Nephron progenitor cell (in vitro differentiated cells): Measurements from ENCODE around the gene IRS2.

Experiments used
- DNase-seq: peaks from one replicate; pipeline ENCODE4 v3.0.0; 2021
- H3K27ac Mint-ChIP-seq: 2 replicates; pipeline ENCODE4 v1.8.0; 2021; ENCODE audit warnings: mild to moderate bottlenecking, moderate library complexity, mixed read lengths
- H3K27me3 Mint-ChIP-seq: 2 replicates; pipeline ENCODE4 v1.8.0; 2021; ENCODE audit warnings: mild to moderate bottlenecking, low read depth, mixed read lengths; ENCODE audit not compliant: poor library complexity
- H3K36me3 Mint-ChIP-seq: 2 replicates; pipeline ENCODE4 v1.8.0; 2021; ENCODE audit warnings: low read depth, mixed read lengths
- H3K4me1 Mint-ChIP-seq: 2 replicates; pipeline ENCODE4 v1.8.0; 2021; ENCODE audit warnings: mixed read lengths
- H3K4me3 Mint-ChIP-seq: 2 replicates; pipeline ENCODE4 v1.8.0; 2021; ENCODE audit warnings: mild to moderate bottlenecking, moderate library complexity, mixed read lengths
- H3K9me3 Mint-ChIP-seq: 2 replicates; pipeline ENCODE4 v1.8.0; 2021; ENCODE audit warnings: mild to moderate bottlenecking, moderate library complexity, mixed read lengths
- TF ChIP-seq, protein P1 (sequence below): fragments of 200-600 bp; sonication (generic); IDR thresholded peaks from 2 replicates; pipeline ENCODE4 v1.5.0; 2021; ENCODE audit warnings: antibody characterized with exemption

IRS2 gene

DNA sequence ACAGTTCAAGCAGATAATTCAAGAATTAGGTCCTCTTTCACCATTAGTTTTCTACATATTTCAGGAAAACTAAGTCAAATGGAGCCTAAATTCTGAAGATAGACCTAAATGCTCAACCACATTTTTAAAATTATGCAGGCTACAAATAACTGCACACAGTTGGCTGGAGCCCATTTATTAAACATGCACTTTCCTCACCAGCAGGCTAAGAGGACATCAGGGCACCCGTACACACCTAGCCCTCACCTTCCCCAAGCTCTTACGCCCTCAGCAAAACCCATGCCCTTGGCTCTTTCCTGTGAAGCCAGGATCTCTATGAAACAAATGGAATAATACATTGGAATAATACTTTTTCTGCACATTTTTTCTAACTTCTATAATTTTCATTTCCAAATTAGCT is 18.2 kb downstream of the IRS2 start:
- peaks cover 37% of the 10 kb centered on the region for H3K36me3 Mint-ChIP-seq
- no peak overlapping the region for H3K27ac Mint-ChIP-seq
- no peak overlapping the region for H3K4me3 Mint-ChIP-seq
- TF ChIP-seq, protein P1, sequence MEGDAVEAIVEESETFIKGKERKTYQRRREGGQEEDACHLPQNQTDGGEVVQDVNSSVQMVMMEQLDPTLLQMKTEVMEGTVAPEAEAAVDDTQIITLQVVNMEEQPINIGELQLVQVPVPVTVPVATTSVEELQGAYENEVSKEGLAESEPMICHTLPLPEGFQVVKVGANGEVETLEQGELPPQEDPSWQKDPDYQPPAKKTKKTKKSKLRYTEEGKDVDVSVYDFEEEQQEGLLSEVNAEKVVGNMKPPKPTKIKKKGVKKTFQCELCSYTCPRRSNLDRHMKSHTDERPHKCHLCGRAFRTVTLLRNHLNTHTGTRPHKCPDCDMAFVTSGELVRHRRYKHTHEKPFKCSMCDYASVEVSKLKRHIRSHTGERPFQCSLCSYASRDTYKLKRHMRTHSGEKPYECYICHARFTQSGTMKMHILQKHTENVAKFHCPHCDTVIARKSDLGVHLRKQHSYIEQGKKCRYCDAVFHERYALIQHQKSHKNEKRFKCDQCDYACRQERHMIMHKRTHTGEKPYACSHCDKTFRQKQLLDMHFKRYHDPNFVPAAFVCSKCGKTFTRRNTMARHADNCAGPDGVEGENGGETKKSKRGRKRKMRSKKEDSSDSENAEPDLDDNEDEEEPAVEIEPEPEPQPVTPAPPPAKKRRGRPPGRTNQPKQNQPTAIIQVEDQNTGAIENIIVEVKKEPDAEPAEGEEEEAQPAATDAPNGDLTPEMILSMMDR: no peak
- DNase-seq: no peak
- H3K4me1 Mint-ChIP-seq: peaks cover 41% of the 10 kb centered on the region
- H3K27me3 Mint-ChIP-seq: peaks cover 2% of the 10 kb centered on the region
- no peaks in the 10 kb centered on the region for H3K9me3 Mint-ChIP-seq

GRCh38 chr13:109767023-109767422 is 19.4 kb downstream of the IRS2 start:
- TF ChIP-seq, protein P1: no peak
- no peaks in the 10 kb centered on the region for H3K9me3 Mint-ChIP-seq
- H3K4me3 Mint-ChIP-seq: no peak overlapping the region
- H3K27me3 Mint-ChIP-seq: peaks cover 2% of the 10 kb centered on the region
- peaks cover 52% of the 10 kb centered on the region for H3K4me1 Mint-ChIP-seq
- DNase-seq: no peak
- H3K27ac Mint-ChIP-seq: no peak overlapping the region
- peaks cover 31% of the 10 kb centered on the region for H3K36me3 Mint-ChIP-seq

- DNase-seq: no peak
- H3K4me3 Mint-ChIP-seq: no peak overlapping the region
- no peaks in the 10 kb centered on the region for H3K9me3 Mint-ChIP-seq
- peaks cover 7% of the 10 kb centered on the region for H3K36me3 Mint-ChIP-seq
- TF ChIP-seq, protein P1: no peak
- peaks cover 69% of the 10 kb centered on the region for H3K4me1 Mint-ChIP-seq
- H3K27me3 Mint-ChIP-seq: no peaks in the 10 kb centered on the region
- peak overlapping the region; percentile 90 for H3K27ac Mint-ChIP-seq
Observed at GRCh38 chr13:109764470-109765291, 21.7 kb downstream of the IRS2 start.

GRCh38 chr13:109764045-109764444 is 22.3 kb downstream of the IRS2 start:
- Mint-ChIP-seq H3K27ac (peak overlapping the region; percentile 96), H3K4me1 (peaks cover 69% of the 10 kb centered on the region)

GRCh38 chr13:109762791-109763190 is 23.6 kb downstream of the IRS2 start:
- Mint-ChIP-seq H3K4me1 (peaks cover 76% of the 10 kb centered on the region), H3K27me3 (no peaks in the 10 kb centered on the region), H3K4me3 (no peak overlapping the region), H3K27ac (peak overlapping the region; percentile 43), H3K9me3 (no peaks in the 10 kb centered on the region), H3K36me3 (no peaks in the 10 kb centered on the region)
- TF ChIP-seq, protein P1: no peak
- no peak for DNase-seq

More at GRCh38 chr13:109764045-109764444, 22.3 kb downstream of the IRS2 start:
- H3K36me3 Mint-ChIP-seq: peaks cover under 1% of the 10 kb centered on the region
- DNase-seq: no peak
- no peaks in the 10 kb centered on the region for H3K27me3 Mint-ChIP-seq
- H3K9me3 Mint-ChIP-seq: no peaks in the 10 kb centered on the region
- no peak overlapping the region for H3K4me3 Mint-ChIP-seq
- TF ChIP-seq, protein P1: no peak

- no peak overlapping the region for H3K27ac Mint-ChIP-seq
- TF ChIP-seq, protein P1: no peak
- no peaks in the 10 kb centered on the region for H3K9me3 Mint-ChIP-seq
- H3K4me1 Mint-ChIP-seq: peaks cover 82% of the 10 kb centered on the region
- no peaks in the 10 kb centered on the region for H3K27me3 Mint-ChIP-seq
- DNase-seq: no peak
- H3K4me3 Mint-ChIP-seq: no peak overlapping the region
- H3K36me3 Mint-ChIP-seq: peaks cover 8% of the 10 kb centered on the region
Observed at GRCh38 chr13:109761695-109762094, 24.7 kb downstream of the IRS2 start.
